GM12892 (cell line): Measurements from ENCODE around the gene ROPN1L.
A peak's percentile ranks its signal among the peaks of the same experiment; 100 is the strongest.

Experiments
- DNase-seq: peaks from one replicate; pipeline ENCODE4 v3.0.0; 2011; ENCODE audit not compliant: insufficient read length
- FAIRE-seq: peaks from 2 replicates; lab custom pipeline; 2011; peaks lifted over from hg19 to GRCh38; lab: Jason Lieb, UNC
- POLR2A ChIP-seq: IDR thresholded peaks from 2 replicates; pipeline ENCODE4 v1.6.1; 2011; ENCODE audit warnings: low read depth, low read length, control low read depth
- POLR2AphosphoS5 ChIP-seq: IDR thresholded peaks from 2 replicates; pipeline ENCODE4 v1.6.1; 2011; ENCODE audit warnings: low read depth, low read length, control low read depth
- TAF1 ChIP-seq: IDR thresholded peaks from 2 replicates; pipeline ENCODE4 v1.6.1; 2011; ENCODE audit warnings: low read depth, mild to moderate bottlenecking, control low read depth, low read length, borderline replicate concordance

Gene ROPN1L

DNA sequence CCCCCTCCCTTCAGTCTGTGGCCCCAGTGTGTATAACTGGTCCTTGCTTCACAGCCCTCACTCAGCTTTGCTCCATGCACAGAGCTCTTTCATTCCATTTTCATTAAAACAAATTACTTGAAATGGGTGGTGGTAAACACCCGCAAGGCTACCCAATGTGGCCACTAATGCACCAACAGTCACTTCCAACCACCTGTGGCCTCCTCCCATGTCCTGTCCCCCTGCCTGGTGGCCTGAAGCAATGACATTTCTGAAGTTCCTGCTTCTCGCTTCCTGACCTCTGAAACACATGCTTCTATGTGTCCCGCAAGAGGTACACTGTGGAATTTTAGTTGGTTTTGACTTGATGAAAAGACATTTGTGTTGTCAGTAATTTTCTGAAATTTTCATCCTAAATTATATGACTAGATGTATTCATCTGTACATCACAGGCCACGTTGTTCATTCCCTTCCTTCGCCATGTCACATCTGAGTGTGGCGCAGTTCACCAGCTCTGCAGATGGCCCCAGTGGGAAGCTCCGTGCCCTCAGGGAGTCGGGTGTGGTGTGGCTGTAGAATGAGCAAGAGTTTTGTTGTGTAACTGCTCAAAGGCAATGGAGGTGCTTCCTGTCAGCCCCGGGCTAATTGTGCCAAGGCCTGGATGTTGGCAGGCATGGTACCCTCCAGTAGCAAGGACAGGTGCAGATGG, 9.6 kb downstream of the ROPN1L start:
- DNase-seq (no peak), FAIRE-seq (no peak)
- no peak for TF ChIP-seq POLR2A
- TF ChIP-seq TAF1, result no peak
- no peak for TF ChIP-seq POLR2AphosphoS5

DNA sequence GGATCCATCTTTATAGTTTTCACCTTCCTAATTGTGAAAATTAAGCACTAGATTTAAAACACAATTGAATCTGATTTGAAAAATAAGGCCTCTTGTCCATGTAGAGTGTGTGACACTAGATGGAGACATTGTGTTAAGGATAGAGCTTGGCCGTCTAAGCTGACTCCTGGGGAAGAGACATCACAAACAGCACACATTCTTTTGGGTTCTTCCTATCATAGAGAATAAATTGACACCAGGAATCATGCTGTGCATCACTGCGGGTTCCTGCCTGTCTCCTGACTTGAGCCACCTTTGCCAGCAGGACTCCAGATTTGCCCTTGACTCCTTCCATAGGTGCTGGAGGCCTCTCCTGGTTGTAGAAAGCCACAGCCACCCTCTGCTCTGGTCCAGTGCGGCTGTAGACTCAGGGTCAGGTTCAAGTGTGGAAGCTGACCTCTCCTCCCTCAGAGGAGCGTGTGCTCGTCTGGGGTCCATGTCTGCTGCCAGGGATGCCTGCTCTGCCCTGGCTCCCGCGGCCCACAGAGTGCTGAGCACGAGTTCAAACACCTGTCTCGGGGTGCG, 11.2 kb downstream of the ROPN1L start:
- no peak for TF ChIP-seq TAF1
- no peak for TF ChIP-seq POLR2A
- no peak for TF ChIP-seq POLR2AphosphoS5
- DNase-seq (no peak), FAIRE-seq (peak; percentile 83)

- no peak for TF ChIP-seq POLR2A
- DNase-seq (no peak), FAIRE-seq (no peak)
Observed at GRCh38 chr5:10453545-10453944, 11.9 kb downstream of the ROPN1L start.

- no peak for TF ChIP-seq POLR2A
- TF ChIP-seq TAF1, result no peak
- TF ChIP-seq POLR2AphosphoS5, result no peak
- FAIRE-seq, result no peak
- DNase-seq, result no peak
Observed at GRCh38 chr5:10454591-10455276, 13.1 kb downstream of the ROPN1L start.

GRCh38 chr5:10455277-10455670, 13.6 kb downstream of the ROPN1L start:
- FAIRE-seq, result no peak

GRCh38 chr5:10456583-10457420, 15.1 kb downstream of the ROPN1L start:
- FAIRE-seq (no peak), DNase-seq (no peak)
- no peak for TF ChIP-seq POLR2A
- no peak for TF ChIP-seq TAF1
- no peak for TF ChIP-seq POLR2AphosphoS5

More at GRCh38 chr5:10455277-10455670, 13.6 kb downstream of the ROPN1L start:
- DNase-seq, result no peak
- TF ChIP-seq POLR2AphosphoS5 (no peak), POLR2A (no peak), TAF1 (no peak)

GRCh38 chr5:10457682-10458574, 16.2 kb downstream of the ROPN1L start:
- DNase-seq (no peak), FAIRE-seq (no peak)
- TF ChIP-seq TAF1 (no peak), POLR2AphosphoS5 (no peak), POLR2A (no peak)

DNA sequence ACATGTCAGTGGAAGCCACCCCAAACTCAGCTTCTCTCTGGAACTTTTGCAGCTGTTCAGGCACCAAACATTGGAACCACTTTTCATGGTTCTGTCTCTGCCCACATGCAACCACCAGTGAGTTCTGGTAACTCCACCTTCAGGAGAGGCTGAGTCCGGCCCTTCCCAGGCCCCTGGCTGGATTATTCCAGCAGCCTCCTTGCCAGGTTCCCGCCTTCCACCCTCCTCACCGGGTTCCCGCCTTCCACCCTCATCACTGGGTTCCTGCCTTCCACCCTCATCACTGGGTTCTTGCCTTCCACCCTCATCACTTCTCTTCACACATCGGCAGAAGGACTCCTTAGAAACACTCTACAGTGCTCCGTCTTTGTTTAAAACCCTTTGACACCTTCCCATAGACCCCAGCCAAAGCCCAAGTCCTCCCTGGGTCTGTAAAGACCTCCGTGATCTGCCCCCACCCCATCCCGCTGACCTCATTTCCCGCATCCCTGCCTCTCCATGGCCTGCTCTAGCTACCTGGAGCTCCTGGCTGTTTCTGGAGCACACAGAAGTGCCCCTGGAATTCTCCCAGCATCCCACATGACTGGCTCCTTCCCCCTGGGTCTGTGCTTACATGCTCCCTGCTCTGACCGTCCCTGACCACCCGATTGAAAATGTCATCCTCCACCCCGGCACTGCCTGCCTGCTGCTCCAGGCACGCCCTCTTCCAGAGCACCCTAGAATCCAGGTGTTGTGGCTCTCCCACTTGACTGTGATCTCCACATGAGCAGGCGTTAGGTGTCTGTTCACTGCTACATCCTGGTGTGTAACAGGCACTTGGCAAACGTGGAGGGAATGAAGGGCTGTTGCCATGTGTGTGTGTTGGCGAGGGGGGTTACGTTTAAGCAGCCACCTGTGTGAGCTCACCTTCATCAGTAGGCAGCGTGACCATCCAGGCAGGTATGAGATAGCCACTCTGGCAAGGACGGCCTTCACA, 17.7 kb downstream of the ROPN1L start:
- no peak for TF ChIP-seq POLR2A
- no peak for TF ChIP-seq TAF1
- no peak for TF ChIP-seq POLR2AphosphoS5
- FAIRE-seq (no peak), DNase-seq (no peak)

GRCh38 chr5:10460252-10460906, 18.7 kb downstream of the ROPN1L start:
- DNase-seq (no peak), FAIRE-seq (no peak)
- no peak for TF ChIP-seq TAF1
- no peak for TF ChIP-seq POLR2AphosphoS5
- TF ChIP-seq POLR2A, result no peak
